DMS114 treated with DMSO at 0.1 percent for 48 hours (cell line): ENCODE measurements around the gene COL6A1.
"Not testable (repeated sequence)": the region's sequence is repeated elsewhere in the genome, so short reads cannot be mapped to it uniquely, and the experiment has no call there.

Experiments used
- DNase-seq: peaks from one replicate; lab custom pipeline; 2025; ENCODE audit not compliant: unreplicated experiment; lab: John Stamatoyannopoulos, UW

COL6A1 gene

DNA sequence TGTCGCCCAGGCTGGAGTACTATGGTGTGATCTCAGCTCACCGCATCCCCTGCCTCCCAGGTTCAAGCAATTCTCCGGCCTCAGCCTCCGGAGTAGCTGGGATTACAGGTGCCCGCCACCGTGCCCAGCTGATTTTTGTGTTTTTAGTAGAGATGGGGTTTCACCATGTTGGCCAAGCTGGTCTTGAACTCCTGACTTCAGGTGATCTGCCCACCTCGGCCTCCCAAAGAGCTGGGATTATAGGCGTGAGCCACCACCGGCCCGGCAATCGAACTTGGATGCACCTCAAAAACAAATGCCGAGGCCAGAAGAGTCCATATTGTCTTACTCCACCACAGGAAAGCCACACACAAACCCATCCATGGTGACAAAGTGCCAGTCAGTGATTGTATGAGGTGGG, 65.3 kb downstream of the COL6A1 start:
- DNase-seq, result not testable (repeated sequence)

DNA sequence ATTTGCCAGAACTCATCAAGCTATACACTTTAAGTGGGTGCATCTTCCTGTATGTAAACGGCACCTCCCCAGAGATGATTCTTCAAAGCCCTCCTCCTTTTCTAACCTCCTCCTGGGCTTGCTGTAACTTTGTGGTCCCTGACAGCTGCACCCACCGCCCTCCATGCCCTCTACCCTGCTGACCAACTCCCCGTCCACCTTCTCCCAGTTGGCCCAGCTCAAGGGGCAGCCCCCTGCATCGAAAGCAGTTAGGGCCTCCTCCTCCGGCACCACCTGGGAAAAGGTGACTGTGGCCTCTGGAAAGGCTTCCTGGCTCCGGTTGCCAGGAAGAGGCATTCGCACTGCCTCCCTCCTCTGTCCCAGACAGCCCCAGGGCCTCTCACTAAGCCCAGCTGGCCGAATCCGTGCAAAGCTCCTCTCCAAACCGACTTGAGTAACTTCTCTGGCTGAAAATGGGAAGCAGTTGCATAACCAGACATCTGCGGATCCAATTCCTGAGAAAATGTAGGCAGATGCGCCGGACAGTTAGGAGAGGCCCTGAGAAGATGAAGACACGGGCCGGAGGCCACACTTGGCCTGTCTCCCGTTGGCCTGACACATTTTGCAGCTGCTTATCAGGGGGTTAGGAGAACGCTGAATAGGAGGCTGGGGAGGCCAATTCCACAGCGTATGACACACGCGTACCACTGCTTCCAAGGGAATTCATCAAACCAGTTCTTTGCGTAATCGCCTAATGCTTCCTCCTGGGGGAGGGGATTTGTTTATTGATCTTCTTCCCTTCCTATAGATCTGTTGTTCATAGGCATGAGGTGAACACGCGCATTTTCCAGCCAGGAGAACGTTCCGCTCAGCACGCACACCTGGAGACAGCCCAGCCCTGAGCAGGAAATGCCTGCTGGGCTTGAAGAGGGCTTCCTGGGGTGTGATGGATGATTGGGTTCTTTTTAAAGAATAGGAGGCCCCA, 67.6 kb downstream of the COL6A1 start:
- DNase-seq, result no peak

DNA sequence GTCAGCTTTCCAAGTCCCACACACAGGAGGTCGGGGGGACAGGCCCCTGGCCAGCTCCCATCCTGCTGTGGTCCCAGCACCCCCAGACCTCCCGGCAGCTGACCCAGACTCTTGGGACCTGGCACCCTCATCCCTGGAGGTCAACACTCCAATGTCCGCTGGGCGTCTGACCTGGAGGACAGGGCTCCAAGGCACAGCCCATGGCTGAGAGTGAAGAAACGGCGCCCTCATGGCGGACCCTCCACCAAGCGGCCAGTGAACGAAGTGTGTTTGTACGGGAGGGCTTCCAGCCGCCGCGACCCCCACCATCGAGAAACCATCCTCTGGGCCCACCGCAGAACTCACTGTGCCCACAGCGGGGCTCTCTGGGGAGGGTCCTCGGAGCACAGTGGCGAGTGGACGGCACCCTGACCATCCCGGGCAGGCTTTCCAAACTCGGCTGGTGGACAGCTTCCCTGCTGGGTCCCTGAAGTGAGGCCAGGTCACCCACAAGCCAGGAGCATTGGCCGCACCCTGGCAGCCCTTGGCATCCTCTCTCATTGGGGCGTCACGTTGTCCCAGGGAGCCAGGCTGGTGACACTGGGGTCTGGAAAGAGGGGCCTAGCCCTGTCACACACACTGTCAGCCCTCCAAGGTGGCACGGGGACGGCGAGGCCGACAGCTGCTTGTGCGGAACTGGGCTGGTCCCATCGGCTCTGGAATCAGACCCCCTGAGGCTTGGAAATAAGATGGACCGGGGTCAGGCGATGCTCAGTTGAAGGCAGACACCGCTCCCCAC, 68.5 kb downstream of the COL6A1 start:
- no peak for DNase-seq

DNA sequence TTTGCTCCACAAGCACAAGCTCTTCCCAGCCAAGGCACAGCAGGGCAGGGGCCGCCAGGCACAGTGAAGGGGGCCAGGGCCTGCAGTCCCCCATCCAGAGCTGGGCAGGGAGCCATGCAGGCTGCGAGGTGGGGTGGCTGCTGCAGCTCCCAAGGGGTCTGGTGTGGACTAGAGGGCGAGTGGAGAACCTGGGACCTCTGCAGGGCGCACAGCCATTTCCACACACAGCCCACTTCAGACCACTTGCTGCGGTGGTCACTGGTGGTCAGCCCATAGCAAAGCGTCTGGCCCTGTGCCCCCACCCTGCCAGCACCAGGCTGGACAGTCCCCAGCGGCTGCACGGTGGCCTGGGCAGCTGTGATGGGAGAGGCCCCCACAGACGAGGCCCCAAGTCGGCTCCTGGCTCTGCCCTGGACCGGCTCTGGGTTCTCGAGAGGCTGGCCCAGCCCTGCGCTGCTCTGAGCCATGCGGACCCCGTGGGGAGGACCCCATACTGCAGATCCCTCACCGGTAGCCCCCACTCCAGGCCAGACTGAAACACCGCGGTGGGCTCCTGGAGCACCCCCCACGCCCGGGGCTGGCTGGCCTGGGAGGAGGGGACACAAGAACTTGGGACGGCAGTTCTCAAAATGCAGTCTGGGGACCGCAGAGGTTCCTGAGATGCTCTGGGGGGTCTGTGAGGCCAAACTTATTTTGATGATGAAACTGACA, 69.3 kb downstream of the COL6A1 start:
- no peak for DNase-seq

DNA sequence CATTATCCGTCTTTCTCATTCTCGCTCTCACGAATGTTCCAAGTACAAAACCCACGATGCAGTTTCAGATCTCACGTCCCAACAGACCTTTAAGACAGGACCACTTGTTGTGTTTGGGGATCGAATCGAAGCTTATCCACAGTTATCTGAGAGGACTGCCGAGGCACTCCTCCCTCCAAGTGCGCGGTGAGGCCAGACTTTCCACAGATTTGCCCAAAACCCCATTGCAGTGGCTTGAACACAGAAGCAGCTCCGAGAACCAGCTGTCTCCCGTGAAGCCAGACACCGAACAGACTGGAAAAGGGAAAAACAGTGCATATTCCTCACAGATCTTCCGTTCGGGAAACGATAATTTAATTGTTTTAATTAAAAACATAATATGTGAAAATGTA, 69.8 kb downstream of the COL6A1 start:
- no peak for DNase-seq

DNA sequence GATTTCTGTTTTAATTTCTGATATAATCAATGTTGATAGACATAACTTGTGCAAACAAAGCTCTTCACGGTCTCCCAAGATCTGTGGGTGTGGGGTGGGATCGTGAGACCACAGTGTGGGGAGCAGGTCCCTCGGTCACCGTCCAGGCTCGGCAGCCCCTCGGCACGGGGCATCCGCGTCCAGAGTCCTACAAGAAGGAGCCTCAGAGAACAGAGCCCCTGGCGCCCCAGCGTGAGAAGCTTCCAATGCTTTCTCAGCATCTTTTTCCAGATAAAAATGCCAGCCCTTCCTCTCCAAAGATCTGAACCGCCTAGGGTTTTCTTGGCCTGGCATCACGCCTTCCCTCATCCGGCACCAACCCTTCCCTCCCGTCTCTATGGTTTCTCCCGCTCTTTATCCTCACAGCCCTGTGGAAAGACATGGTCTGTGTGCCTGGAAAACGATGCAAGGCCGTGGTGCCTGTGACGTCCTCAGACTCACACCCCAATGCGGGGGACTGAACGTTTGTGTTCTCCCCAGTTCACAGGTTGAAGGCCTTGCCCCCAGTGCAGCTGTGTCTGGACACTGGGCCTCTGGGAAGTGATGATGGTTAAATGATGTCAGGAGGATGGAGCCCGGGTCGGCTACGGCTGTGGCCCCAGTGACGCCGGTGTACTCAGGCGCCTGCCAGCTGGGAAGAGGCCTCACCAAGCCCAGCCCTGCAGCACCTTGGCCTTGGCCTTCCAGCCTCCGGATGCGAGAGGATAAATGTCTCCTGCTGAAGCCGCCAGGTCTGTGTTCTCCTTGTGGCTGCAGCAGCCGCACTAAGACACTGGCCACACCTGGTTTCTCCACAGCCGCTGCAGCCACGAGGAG, 70.5 kb downstream of the COL6A1 start:
- DNase-seq, result no peak

DNA sequence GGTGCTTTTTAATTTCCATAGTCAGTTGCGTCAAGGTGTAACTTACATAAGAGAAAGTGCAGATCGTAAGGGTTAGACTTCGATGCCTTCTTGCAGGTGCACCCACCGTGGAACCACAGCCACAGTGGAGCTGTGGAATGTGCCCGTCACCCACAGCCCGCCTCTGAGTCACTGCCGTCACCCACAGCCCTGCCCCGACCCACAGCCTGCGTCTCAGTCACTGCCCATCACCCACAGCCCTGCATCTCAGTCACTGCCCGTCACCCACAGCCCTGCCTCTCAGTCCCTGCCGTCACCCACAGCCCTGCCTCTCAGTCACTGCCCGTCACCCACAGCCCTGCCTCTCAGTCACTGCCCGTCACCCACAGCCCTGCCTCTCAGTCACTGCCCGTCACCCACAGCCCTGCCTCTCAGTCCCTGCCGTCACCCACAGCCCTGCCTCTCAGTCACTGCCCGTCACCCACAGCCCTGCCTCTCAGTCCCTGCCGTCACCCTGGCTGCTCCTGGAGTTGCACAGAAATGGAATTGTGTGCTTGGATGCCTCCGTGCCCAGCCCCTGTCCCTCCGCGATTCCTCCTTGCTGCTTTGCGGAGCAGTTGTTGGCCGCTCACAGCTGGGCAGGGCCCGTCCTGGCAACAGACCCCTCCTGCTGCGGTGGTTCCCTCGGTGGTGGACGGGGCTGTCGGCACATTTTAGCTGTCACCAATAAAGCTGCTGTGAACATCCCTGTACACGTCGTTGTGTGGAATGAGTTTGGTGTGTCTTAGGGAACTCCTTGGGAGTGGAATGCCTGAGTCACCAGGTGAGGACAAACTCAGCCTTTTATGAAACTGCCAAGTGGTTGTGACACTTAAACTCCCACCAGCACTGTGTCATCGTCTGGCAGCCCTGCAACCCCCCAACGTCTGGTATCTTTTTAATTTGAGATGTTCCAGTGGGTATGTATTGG, 71.4 kb downstream of the COL6A1 start:
- no peak for DNase-seq

DNA sequence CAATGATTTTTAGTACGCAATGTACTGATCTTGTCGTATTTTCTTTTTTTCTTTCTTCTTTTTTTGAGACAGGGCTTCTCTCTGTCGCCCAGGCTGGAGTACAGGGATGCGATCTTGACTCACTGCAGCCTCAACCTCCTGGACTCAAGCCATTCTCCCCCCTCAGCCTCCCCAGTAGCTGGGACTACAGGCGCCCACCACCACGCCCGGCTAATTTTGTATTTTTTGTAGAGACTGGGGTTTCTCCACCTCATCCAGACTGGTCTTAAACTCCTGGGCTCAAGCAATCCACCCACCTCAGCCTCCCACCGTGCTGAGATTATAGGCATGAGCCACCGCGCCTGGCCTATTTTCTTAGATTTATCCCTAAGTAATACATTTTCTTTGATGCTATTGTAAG, 72.5 kb downstream of the COL6A1 start:
- DNase-seq, result no peak

DNA sequence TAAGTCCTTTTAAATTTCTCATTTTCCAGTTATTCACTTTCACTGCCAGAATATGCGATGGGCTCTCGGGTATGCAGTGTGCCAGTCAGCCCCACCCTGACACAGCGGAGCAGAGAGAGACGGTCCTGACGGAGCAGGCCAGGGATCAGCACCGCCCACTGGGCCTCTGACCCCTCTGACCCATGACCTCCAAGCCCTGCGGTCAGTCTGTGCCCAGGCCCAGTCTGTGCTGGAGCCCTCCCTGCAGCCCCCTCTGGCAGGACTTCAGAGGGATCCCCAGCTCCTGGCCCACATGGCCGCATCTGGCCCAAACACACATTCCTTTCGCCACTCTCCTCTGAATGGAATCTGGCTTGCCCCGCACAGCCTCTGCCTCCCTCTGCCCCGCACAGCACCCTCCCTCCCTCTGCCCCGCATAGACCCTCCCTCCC, 72.9 kb downstream of the COL6A1 start:
- no peak for DNase-seq
